ENCODE data around the gene LDB3.

- TF ChIP-seq CTCF (conservative IDR thresholded peaks at IDR 0.05; ENCODE audit: low read depth, low read length) (no peak), EZH2 (IDR thresholded peaks at IDR 0.05; ENCODE audit: low read length, unreplicated experiment) (no peak), EZH2phosphoT487 (IDR thresholded peaks at IDR 0.05; ENCODE audit: borderline replicate concordance, low read length) (no peak)
Observed at GRCh38 chr10:86663046-86663345, 5.3 kb upstream of the LDB3 start.
